Testis (tissue), 2 donors: ENCODE measurements around the gene AKIP1.

Source experiments
- POLR2A ChIP-seq: fragments of 450-650 bp; IDR thresholded peaks from one replicate; pipeline ENCODE4 v1.6.1; 2017; ENCODE audit warnings: antibody characterized with exemption, mild to moderate bottlenecking, moderate library complexity
- TF ChIP-seq, protein P1 (sequence below), 3 experiments: fragments of 450-650 bp in 2 of 3; fragments of 200-600 bp in 1 of 3; sonication (generic) in 1 of 3; IDR thresholded peaks; one replicate each; pipeline ENCODE4 v1.5.1; 2016 to 2019; ENCODE audit warnings: antibody characterized with exemption in 3 of 3, mild to moderate bottlenecking in 2 of 3, moderate library complexity in 1 of 3

- TF ChIP-seq, protein P1, sequence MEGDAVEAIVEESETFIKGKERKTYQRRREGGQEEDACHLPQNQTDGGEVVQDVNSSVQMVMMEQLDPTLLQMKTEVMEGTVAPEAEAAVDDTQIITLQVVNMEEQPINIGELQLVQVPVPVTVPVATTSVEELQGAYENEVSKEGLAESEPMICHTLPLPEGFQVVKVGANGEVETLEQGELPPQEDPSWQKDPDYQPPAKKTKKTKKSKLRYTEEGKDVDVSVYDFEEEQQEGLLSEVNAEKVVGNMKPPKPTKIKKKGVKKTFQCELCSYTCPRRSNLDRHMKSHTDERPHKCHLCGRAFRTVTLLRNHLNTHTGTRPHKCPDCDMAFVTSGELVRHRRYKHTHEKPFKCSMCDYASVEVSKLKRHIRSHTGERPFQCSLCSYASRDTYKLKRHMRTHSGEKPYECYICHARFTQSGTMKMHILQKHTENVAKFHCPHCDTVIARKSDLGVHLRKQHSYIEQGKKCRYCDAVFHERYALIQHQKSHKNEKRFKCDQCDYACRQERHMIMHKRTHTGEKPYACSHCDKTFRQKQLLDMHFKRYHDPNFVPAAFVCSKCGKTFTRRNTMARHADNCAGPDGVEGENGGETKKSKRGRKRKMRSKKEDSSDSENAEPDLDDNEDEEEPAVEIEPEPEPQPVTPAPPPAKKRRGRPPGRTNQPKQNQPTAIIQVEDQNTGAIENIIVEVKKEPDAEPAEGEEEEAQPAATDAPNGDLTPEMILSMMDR (IDR thresholded peaks at IDR 0.05), result no peak
- TF ChIP-seq POLR2A, result no peak
Measured at GRCh38 chr11:8914661-8915018, 3.7 kb downstream of the AKIP1 start.
